Panc1 (cell line): Measurements from ENCODE around the gene LPA. TPM values are rescaled to one million over a fixed set of nuclear protein-coding genes. Genes with fewer than 3 reads are reported as not detected.

ENCODE experiments used
- ATAC-seq: fragments of 200-7000 bp; cut with Tn5 transposase; 2 replicates; pipeline ENCODE4 v1.9.1; 2020; ENCODE audit warnings: mild to moderate bottlenecking, moderate library complexity
- BruUV-seq: library from RNA; stranded (reverse); fragments of 400-500 nt; replicated peaks from 2 replicates; lab custom pipeline; 2021; lab: Mats Ljungman, UMichigan
- CTCF ChIA-PET: fragments of 300-600 bp; sonication (Branson Sonifier 250); formaldehyde crosslinking; loops from one replicate; lab custom pipeline; 2022; ENCODE audit warnings: antibody characterized with exemption; lab: Charles Lee
- POLR2A ChIA-PET: fragments of 300-600 bp; sonication (Branson Sonifier 250); formaldehyde crosslinking; loops from one replicate; lab custom pipeline; 2022; ENCODE audit warnings: antibody characterized with exemption; lab: Charles Lee
- DNase-seq: peaks from one replicate; pipeline ENCODE4 v3.0.0-alpha.2; 2010; ENCODE audit warnings: low read depth, low spot score
- H3K27ac ChIP-seq: 2 replicates; pipeline ENCODE4 v1.5.1; 2011; ENCODE audit warnings: mild to moderate bottlenecking, low read length, inconsistent platforms
- H3K27me3 ChIP-seq: fragments of 200-500 bp; sonication (Bioruptor generic); 2 replicates; pipeline ENCODE4 v1.6.0; 2014; ENCODE audit warnings: low read length, inconsistent platforms; ENCODE audit not compliant: control insufficient read depth, insufficient read depth
- H3K36me3 ChIP-seq: fragments of 200-500 bp; sonication (Bioruptor generic); 2 replicates; pipeline ENCODE4 v1.5.1; 2014; ENCODE audit warnings: inconsistent platforms, mild to moderate bottlenecking, low read length, moderate library complexity; ENCODE audit not compliant: control insufficient read depth, insufficient read depth
- H3K4me1 ChIP-seq: 2 replicates; pipeline ENCODE4 v1.5.1; 2011; ENCODE audit warnings: inconsistent platforms, mild to moderate bottlenecking, low read length, moderate library complexity; ENCODE audit not compliant: control insufficient read depth, insufficient read depth
- H3K4me3 ChIP-seq, 2 experiments: 2 replicates each; pipeline ENCODE4 v1.5.1; 2011 to 2012; ENCODE audit warnings: low read depth in 2 of 2, low read length in 2 of 2, mild to moderate bottlenecking in 2 of 2, inconsistent platforms in 1 of 2, moderate library complexity in 1 of 2
- H3K9me3 ChIP-seq: fragments of 200-500 bp; sonication (Bioruptor generic); 2 replicates; pipeline ENCODE4 v1.5.1; 2014; ENCODE audit warnings: low read depth, mild to moderate bottlenecking, inconsistent platforms, low read length, moderate library complexity; ENCODE audit not compliant: control insufficient read depth, insufficient read depth
- POLR2AphosphoS5 ChIP-seq: IDR thresholded peaks from 2 replicates; pipeline ENCODE4 v1.6.1; 2012; ENCODE audit warnings: mild to moderate bottlenecking, low read depth, low read length, moderate library complexity
- SIN3A ChIP-seq: IDR thresholded peaks from 2 replicates; pipeline ENCODE4 v1.6.1; 2012; ENCODE audit warnings: low read depth, mild to moderate bottlenecking, low read length, moderate library complexity, borderline replicate concordance; ENCODE audit not compliant: insufficient read depth
- TCF7L2 ChIP-seq: IDR thresholded peaks from 2 replicates; pipeline ENCODE4 v1.6.1; 2011; ENCODE audit warnings: mild to moderate bottlenecking, low read depth, low read length, inconsistent platforms
- in situ Hi-C: cut with HindIII; loops from 2 replicates; pipeline ENCODE4 v1.10.0; 2016; ENCODE audit warnings: low sequenced_read_pairs, low pct_unique_long_range_greater_than_20kb
- intact Hi-C: fragments of 100-400 bp; cut with micrococcal nuclease; formaldehyde crosslinking; loops from one replicate; pipeline ENCODE4 v1.10.0; 2022; ENCODE audit not compliant: unreplicated experiment
- total RNA-seq: library from RNA; stranded (reverse); gene quantifications from one replicate; pipeline ENCODE4 v1.2.1, GENCODE V29; 2021; ENCODE audit not compliant: unreplicated experiment
- TF ChIP-seq, protein P1 (sequence below): fragments of 450-650 bp; IDR thresholded peaks from 2 replicates; pipeline ENCODE4 v1.5.1; 2017; ENCODE audit warnings: mild to moderate bottlenecking
- TF ChIP-seq, protein P2 (sequence below), 2 experiments: IDR thresholded peaks; 2 replicates each; pipeline ENCODE4 v1.6.1; 2011 to 2012; ENCODE audit warnings: low read depth in 2 of 2, control low read depth in 1 of 2, low read length in 1 of 2, mild to moderate bottlenecking in 1 of 2, moderate library complexity in 1 of 2; ENCODE audit not compliant: insufficient read depth in 1 of 2

Gene LPA
- total RNA-seq, 1 experiment from 2014 or later = 0.21 TPM

DNA sequence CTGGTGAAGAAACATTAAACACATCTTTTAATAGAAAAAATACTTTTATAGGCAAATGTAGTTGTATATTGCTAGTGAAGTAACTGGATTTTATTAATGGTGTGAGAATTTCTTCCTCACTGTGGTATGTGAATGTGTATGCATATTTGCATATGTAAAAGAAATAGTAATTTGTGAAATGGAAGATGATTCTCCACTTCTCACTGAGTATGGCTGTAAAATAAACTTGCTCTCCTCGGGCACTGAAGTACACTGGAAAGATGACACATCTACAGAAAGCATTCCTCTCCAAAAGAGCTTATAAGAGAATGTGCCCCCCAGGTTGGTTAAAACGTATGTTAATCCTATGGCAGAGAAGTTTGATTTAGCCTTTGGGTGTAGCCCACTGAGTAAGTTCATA lies 155.5 kb downstream of the LPA start:
- ChIA-PET CTCF (no interaction called here), POLR2A (no interaction called here)
- ATAC-seq (no peak), DNase-seq (no peak)
- no peaks in the 10 kb centered on the region for H3K36me3 ChIP-seq
- H3K9me3 ChIP-seq = no peaks in the 10 kb centered on the region
- no peak overlapping the region for H3K27ac ChIP-seq
- in situ Hi-C loops (no loop called here), intact Hi-C loops (no loop called here)
- no peak for TF ChIP-seq TCF7L2
- TF ChIP-seq POLR2AphosphoS5 = no peak
- TF ChIP-seq, protein P1, sequence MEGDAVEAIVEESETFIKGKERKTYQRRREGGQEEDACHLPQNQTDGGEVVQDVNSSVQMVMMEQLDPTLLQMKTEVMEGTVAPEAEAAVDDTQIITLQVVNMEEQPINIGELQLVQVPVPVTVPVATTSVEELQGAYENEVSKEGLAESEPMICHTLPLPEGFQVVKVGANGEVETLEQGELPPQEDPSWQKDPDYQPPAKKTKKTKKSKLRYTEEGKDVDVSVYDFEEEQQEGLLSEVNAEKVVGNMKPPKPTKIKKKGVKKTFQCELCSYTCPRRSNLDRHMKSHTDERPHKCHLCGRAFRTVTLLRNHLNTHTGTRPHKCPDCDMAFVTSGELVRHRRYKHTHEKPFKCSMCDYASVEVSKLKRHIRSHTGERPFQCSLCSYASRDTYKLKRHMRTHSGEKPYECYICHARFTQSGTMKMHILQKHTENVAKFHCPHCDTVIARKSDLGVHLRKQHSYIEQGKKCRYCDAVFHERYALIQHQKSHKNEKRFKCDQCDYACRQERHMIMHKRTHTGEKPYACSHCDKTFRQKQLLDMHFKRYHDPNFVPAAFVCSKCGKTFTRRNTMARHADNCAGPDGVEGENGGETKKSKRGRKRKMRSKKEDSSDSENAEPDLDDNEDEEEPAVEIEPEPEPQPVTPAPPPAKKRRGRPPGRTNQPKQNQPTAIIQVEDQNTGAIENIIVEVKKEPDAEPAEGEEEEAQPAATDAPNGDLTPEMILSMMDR = no peak
- no peak overlapping the region for H3K4me3 ChIP-seq
- no peaks in the 10 kb centered on the region for H3K27me3 ChIP-seq
- no peaks in the 10 kb centered on the region for H3K4me1 ChIP-seq
- no TSS peak for BruUV-seq

DNA sequence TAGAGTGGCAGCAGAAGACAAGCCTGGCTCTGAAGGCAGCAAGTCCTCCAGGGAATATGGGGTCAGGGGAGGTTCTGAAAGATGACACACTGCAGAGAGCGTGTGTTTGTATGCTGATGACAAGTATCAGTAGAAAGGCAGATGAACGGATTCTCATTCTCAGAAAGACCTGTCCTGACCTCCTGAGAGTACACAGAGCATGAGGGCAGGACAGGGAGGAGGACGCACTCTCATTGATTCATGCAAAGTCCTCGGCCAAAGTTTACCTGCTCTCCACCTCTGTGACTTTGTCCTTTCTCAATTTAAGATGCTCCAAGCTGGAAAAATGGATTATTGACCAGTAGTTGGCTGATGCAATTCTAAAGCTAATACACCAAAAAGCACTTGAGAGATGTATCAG lies 156.7 kb downstream of the LPA start:
- intact Hi-C loops (no loop called here), in situ Hi-C loops (no loop called here)
- H3K4me3 ChIP-seq = no peak overlapping the region
- H3K4me1 ChIP-seq = no peaks in the 10 kb centered on the region
- no peaks in the 10 kb centered on the region for H3K36me3 ChIP-seq
- ChIA-PET POLR2A (no interaction called here), CTCF (no interaction called here)
- BruUV-seq = no TSS peak
- ATAC-seq (no peak), DNase-seq (no peak)
- no peaks in the 10 kb centered on the region for H3K9me3 ChIP-seq
- no peak overlapping the region for H3K27ac ChIP-seq
- no peaks in the 10 kb centered on the region for H3K27me3 ChIP-seq
- TF ChIP-seq, protein P2, sequence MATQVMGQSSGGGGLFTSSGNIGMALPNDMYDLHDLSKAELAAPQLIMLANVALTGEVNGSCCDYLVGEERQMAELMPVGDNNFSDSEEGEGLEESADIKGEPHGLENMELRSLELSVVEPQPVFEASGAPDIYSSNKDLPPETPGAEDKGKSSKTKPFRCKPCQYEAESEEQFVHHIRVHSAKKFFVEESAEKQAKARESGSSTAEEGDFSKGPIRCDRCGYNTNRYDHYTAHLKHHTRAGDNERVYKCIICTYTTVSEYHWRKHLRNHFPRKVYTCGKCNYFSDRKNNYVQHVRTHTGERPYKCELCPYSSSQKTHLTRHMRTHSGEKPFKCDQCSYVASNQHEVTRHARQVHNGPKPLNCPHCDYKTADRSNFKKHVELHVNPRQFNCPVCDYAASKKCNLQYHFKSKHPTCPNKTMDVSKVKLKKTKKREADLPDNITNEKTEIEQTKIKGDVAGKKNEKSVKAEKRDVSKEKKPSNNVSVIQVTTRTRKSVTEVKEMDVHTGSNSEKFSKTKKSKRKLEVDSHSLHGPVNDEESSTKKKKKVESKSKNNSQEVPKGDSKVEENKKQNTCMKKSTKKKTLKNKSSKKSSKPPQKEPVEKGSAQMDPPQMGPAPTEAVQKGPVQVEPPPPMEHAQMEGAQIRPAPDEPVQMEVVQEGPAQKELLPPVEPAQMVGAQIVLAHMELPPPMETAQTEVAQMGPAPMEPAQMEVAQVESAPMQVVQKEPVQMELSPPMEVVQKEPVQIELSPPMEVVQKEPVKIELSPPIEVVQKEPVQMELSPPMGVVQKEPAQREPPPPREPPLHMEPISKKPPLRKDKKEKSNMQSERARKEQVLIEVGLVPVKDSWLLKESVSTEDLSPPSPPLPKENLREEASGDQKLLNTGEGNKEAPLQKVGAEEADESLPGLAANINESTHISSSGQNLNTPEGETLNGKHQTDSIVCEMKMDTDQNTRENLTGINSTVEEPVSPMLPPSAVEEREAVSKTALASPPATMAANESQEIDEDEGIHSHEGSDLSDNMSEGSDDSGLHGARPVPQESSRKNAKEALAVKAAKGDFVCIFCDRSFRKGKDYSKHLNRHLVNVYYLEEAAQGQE (IDR thresholded peaks at IDR 0.05; ENCODE audit: insufficient read depth in 1 of 2, low read depth in 2 of 2, low read length in 1 of 2) = no peak
- no peak for TF ChIP-seq SIN3A
- TF ChIP-seq TCF7L2 = no peak
- TF ChIP-seq, protein P1 = no peak
- TF ChIP-seq POLR2AphosphoS5 = no peak

DNA sequence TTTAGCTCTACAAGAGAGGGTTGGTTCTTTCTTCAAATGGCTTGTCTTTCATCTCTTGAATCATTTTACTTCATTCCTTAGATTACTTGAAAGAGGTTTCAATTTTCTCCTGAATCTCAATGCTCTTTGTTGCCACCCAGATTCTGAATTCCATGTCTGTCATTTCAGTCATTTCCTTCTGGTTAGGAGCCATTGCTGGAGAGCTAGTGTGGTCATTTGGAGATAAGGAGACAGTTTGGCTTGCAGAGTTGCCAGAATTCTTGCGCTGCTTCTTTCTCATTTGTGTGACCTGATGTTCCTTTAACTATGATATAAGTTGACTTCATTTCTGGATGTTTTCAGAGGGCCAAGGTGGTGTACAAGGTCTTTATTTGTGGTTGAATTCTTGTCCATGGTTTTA lies 158.1 kb downstream of the LPA start:
- no peaks in the 10 kb centered on the region for H3K4me1 ChIP-seq
- H3K36me3 ChIP-seq = no peaks in the 10 kb centered on the region
- TF ChIP-seq SIN3A = no peak
- TF ChIP-seq, protein P1 = no peak
- TF ChIP-seq POLR2AphosphoS5 = no peak
- TF ChIP-seq TCF7L2 = no peak
- TF ChIP-seq, protein P2 (IDR thresholded peaks at IDR 0.05; ENCODE audit: insufficient read depth in 1 of 2, low read depth in 2 of 2, low read length in 1 of 2) = no peak
- BruUV-seq = no TSS peak
- no peak overlapping the region for H3K4me3 ChIP-seq
- no peaks in the 10 kb centered on the region for H3K27me3 ChIP-seq
- no peak for DNase-seq
- H3K27ac ChIP-seq = no peak overlapping the region
- intact Hi-C loops (no loop called here), in situ Hi-C loops (no loop called here)
- POLR2A ChIA-PET = no interaction called here
- no peak for ATAC-seq
- H3K9me3 ChIP-seq = no peaks in the 10 kb centered on the region
- CTCF ChIA-PET = no interaction called here
